ENCODE results near the gene NDRG2. TPM values are rescaled to one million over a fixed set of nuclear protein-coding genes. Genes with fewer than 3 reads are reported as not detected.
"Not testable (repeated sequence)": the region's sequence is repeated elsewhere in the genome, so short reads cannot be mapped to it uniquely, and the experiment has no call there.

NDRG2 gene
- total and polyA plus RNA-seq, 4 donors: 46.1 to 112 (median 58.6) TPM

DNA sequence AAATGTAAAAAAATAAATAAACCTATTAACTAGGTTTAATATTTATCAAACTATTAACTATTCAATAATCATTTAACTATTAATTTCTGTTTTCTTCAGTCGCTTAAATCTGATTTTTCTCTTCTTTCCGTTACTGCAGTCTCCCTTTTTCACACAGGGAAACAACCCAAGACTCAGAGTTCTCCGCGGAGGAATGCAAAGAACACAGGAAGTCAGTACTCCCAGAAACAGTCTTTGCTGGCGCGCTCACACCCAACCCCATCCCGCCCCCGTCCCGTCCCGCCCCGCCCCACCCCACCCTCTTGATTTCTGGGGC is 35.4 kb downstream of the NDRG2 start:
- Histone ChIP-seq H3K4me3 (no peak overlapping the region), H3K4me1 (ENCODE audit: control insufficient read depth in 5 of 5, insufficient read depth in 5 of 5, low read length in 5 of 5) (peaks cover 0 to 15% (median 7%) of the 10 kb centered on the region in 5 donors), H3K27me3 (ENCODE audit: control insufficient read depth in 3 of 3, insufficient read depth in 3 of 3, low read length in 2 of 3) (no peaks in the 10 kb centered on the region), H3K9me3 (ENCODE audit: control insufficient read depth in 4 of 4, insufficient read depth in 3 of 4, low read length in 3 of 4) (no peaks in the 10 kb centered on the region), H3K9ac (ENCODE audit: insufficient read depth in 1 of 2, low read length in 2 of 2) (peak overlapping the region; percentile 19 to 78), H3K27ac (ENCODE audit: low read depth in 1 of 2, low read length in 1 of 2) (peak overlapping the region in 1 of 2 donors; percentile 74), H3K36me3 (ENCODE audit: control insufficient read depth in 4 of 4, insufficient read depth in 4 of 4, low read length in 4 of 4) (peaks cover 5 to 23% (median 13%) of the 10 kb centered on the region in 4 donors)
- TF ChIP-seq, protein P1, sequence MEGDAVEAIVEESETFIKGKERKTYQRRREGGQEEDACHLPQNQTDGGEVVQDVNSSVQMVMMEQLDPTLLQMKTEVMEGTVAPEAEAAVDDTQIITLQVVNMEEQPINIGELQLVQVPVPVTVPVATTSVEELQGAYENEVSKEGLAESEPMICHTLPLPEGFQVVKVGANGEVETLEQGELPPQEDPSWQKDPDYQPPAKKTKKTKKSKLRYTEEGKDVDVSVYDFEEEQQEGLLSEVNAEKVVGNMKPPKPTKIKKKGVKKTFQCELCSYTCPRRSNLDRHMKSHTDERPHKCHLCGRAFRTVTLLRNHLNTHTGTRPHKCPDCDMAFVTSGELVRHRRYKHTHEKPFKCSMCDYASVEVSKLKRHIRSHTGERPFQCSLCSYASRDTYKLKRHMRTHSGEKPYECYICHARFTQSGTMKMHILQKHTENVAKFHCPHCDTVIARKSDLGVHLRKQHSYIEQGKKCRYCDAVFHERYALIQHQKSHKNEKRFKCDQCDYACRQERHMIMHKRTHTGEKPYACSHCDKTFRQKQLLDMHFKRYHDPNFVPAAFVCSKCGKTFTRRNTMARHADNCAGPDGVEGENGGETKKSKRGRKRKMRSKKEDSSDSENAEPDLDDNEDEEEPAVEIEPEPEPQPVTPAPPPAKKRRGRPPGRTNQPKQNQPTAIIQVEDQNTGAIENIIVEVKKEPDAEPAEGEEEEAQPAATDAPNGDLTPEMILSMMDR (IDR thresholded peaks at IDR 0.05; ENCODE audit: control extremely low read depth, extremely low read depth): no peak
- DNase-seq (no peak), ATAC-seq (ENCODE audit: insufficient read depth, low FRiP score) (no peak)
- WGBS, 2 donors: 0 to 1% methylated on average over 11 of the region's 11 CpGs

DNA sequence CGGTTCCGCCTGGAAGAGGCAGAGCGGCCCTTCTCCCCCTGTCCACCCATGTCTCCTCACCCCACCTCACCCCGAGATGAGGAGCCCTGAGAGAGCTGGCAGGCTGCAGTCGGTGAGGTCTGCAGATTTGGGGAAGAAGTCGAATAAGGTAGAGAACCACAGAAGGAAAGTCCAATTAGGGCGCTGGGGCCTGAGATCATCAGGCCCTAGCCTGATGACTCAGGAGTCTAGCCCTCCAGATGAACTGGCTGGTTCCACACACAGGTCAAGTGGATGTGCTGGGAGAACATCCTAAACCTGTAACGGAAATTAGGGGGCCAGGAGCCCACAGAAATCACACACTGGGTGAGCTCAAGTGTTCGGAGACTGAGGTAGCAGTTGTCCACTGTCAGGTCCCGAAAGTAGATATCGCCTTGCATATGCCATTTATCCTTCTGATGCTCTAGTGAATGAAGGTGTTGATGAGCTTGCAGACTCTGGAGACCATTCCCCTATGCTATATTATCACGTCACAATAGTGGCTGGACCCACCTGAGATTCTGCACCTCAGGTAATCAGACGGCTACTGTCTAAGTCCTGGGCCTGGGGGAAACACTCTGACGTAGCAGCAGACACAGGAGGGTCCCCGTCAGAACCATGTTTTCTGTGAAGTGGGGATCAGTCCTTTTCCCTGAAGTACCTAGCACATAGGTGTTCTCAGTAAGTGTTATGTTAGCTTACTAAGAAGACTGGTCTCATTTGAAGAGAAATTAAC is 36.0 kb downstream of the NDRG2 start:
- Histone ChIP-seq H3K9me3 (ENCODE audit: control insufficient read depth in 4 of 4, insufficient read depth in 3 of 4, low read length in 3 of 4) (no peaks in the 10 kb centered on the region), H3K4me1 (ENCODE audit: control insufficient read depth in 5 of 5, insufficient read depth in 5 of 5, low read length in 5 of 5) (peaks cover 0 to 15% (median 7%) of the 10 kb centered on the region in 5 donors), H3K27me3 (ENCODE audit: control insufficient read depth in 3 of 3, insufficient read depth in 3 of 3, low read length in 2 of 3) (no peaks in the 10 kb centered on the region), H3K27ac (ENCODE audit: low read depth in 1 of 2, low read length in 1 of 2) (peak overlapping the region; percentile 74 to 89), H3K4me3 (no peak overlapping the region), H3K9ac (ENCODE audit: insufficient read depth in 1 of 2, low read length in 2 of 2) (peak overlapping the region; percentile 19 to 78), H3K36me3 (ENCODE audit: control insufficient read depth in 4 of 4, insufficient read depth in 4 of 4, low read length in 4 of 4) (peaks cover 5 to 18% (median 9%) of the 10 kb centered on the region in 4 donors)
- 81 to 86% methylated on average over 15 of the region's 15 CpGs for WGBS, 2 donors
- DNase-seq (no peak), ATAC-seq (ENCODE audit: insufficient read depth, low FRiP score) (no peak)
- TF ChIP-seq, protein P1 (IDR thresholded peaks at IDR 0.05; ENCODE audit: control extremely low read depth, extremely low read depth): no peak

DNA sequence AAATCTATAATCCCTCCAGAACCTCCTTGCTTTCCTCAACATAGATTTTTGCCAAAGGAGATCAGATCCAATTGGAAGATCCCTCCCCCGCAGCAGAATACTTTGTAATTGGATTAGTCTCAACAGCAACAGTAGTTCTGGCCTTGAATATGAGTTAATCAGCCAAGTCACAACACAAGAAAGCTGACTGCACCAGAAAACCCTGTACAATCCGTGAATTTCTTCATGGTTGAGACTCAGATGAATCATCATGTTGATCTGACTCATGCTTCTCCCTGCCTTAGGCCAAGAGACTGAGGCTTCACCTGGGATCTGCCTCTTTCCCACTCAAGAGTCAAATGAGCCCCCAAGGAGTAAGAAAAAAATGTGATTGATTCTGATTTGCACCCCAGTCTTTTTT is 38.0 kb downstream of the NDRG2 start:
- 56 to 79% methylated on average over 2 of the region's 2 CpGs for WGBS, 2 donors
- TF ChIP-seq, protein P1 (IDR thresholded peaks at IDR 0.05; ENCODE audit: control extremely low read depth, extremely low read depth): no peak
- Histone ChIP-seq H3K36me3 (ENCODE audit: control insufficient read depth in 4 of 4, insufficient read depth in 4 of 4, low read length in 4 of 4) (peaks cover 0 to 3% (median under 1%) of the 10 kb centered on the region in 4 donors), H3K4me3 (no peak overlapping the region), H3K27ac (ENCODE audit: low read depth in 1 of 2, low read length in 1 of 2) (no peak overlapping the region), H3K9me3 (ENCODE audit: control insufficient read depth in 4 of 4, insufficient read depth in 3 of 4, low read length in 3 of 4) (no peaks in the 10 kb centered on the region), H3K9ac (ENCODE audit: insufficient read depth in 1 of 2, low read length in 2 of 2) (no peak overlapping the region), H3K4me1 (ENCODE audit: control insufficient read depth in 5 of 5, insufficient read depth in 5 of 5, low read length in 5 of 5) (peaks cover 0 to 15% (median 6%) of the 10 kb centered on the region in 5 donors), H3K27me3 (ENCODE audit: control insufficient read depth in 3 of 3, insufficient read depth in 3 of 3, low read length in 2 of 3) (no peaks in the 10 kb centered on the region)
- ATAC-seq (ENCODE audit: insufficient read depth, low FRiP score): no peak
- no peak for DNase-seq

DNA sequence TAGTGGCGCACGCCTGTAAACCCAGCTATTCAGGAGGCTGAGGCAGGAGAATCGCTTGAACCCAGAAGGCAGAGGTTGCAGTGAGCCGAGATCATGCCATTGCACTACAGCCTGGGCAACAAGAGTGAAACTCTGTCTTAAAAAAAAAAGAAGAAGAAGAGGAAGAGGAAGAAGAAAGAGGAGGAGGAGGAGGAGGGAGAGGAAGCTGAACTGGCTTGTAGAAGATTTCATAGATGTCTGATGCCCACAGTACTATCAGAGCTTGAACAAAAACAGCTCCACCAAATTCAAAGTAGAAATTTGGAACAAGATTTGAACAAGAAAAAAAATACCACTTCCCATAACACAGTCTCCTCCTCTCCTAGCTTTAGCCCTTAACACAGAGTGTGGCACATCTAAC is 39.2 kb downstream of the NDRG2 start:
- DNase-seq; H3K9ac ChIP-seq (ENCODE audit: insufficient read depth in 1 of 2, low read length in 2 of 2); H3K27ac ChIP-seq (ENCODE audit: low read depth in 1 of 2, low read length in 1 of 2); H3K9me3 ChIP-seq (ENCODE audit: control insufficient read depth in 4 of 4, insufficient read depth in 3 of 4, low read length in 3 of 4); H3K27me3 ChIP-seq (ENCODE audit: control insufficient read depth in 3 of 3, insufficient read depth in 3 of 3, low read length in 2 of 3); H3K36me3 ChIP-seq (ENCODE audit: control insufficient read depth in 4 of 4, insufficient read depth in 4 of 4, low read length in 4 of 4); H3K4me3 ChIP-seq; H3K4me1 ChIP-seq (ENCODE audit: control insufficient read depth in 5 of 5, insufficient read depth in 5 of 5, low read length in 5 of 5); ATAC-seq (ENCODE audit: insufficient read depth, low FRiP score): not testable (repeated sequence)
- 79 to 90% methylated on average over 4 of the region's 4 CpGs for WGBS, 2 donors
